ENCODE data around the gene ZNF764.
"Not testable (repeated sequence)": the region's sequence is repeated elsewhere in the genome, so short reads cannot be mapped to it uniquely, and the experiment has no call there.

Gene ZNF764

DNA sequence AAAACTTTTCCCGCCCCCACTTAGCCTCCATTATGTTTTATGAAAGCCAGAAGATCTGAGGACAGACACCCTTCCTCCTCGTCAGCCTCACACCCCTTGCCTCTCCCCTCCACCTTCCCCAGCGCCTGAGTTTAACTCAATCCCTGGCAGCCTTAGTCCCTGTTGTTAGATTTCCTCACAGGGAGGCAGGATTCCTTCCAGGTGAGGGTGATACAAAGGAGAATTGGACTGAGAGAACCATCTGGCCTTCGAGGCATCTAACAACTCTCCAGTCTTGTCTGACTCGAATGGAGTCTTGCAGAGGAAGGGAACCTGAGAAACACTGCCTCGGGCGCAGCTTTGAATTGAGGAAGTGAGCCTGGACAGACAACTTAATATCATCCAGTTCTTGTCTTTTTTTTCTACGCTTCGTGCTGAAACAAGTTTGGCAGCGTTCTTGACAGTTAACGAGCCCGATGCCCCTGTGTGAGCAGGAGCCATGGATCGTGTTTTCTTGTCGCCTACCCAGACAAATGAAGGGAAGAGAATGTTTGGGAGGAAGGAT is 30.5 kb downstream of the ZNF764 start:
- DNase-seq (ENCODE audit: low read depth): no peak

DNA sequence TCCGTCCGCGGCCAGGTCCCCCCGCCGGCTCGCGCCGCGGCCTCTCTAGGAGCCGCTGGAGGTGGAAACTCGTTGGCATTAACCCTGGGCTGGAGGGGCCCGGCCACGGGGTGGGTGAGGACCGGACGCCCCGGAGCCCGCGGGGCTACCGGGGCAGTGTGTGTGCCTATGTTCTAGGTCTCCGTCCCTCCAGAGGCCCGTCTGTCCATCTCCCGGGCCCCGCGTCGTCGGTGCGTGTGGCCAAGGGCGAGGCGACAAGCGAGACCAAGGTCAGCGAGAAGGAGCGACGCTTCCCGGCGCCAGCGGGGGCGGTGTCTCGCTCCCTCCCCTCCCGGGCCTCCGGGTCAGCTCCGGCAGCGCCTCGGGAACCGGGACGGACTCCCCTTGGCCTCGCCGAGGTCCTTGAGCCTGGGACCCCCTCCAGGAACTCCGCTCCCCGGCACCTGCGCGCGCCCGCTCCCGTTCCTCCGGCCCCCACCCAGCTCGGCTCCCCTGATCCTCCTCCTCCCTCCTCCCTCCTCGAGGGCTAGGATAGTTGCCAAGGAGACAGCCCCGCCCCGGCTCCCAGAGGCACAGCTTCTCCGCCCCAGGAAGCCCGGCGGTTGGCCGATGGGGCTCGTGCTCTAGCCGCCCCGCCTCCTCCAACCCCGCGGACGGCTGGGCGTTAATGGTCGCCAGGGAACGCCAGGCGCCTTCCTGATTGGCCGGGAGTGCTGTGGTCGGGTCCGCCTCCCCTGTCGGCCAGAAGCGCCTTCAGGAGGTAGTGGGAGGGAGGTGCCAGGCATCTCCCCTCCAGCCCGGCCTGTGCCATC is 31.1 kb downstream of the ZNF764 start:
- peak; percentile 94 for DNase-seq (ENCODE audit: low read depth)

DNA sequence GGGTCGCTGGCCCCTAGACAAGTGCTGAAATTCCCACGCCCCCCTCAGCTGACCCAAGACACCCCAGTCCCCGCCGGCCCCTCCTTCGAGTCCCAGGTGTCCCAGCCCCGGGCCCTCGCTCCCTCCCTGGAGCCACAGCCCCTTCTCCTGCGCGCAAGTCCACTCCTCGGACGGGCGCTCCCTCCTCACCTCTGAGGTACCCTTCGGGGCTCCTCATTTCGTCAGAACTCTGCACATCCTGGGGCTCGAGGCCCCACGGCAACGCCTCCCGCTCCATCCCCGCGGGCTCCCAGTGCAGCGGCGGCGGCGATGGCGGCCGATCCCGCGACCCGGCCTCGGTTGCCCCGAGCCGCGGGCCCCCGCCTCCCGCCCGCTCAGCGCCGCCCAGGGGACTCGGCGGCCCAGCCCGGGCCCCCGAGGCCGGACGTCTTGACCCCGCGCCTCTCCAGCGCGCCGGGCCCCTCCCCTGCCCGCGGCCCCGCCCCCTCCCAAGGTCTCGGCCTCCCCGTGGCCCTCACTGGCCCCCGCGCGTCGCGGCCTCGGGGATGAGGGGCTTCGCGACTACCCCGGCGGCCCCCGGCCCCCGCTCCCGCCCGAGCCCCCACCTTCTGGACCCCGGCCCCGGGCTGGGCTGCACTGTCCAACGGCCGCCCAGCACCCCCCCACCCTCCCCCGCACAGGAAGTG is 31.9 kb downstream of the ZNF764 start, which contains the start of gene ZNF768:
TSS of gene ZNF768 (minus strand) at position 430 of the 686 bp plus-strand sequence. CDS start at position 277, 153 bp downstream.
- peak; percentile 72 for DNase-seq (ENCODE audit: low read depth)

DNA sequence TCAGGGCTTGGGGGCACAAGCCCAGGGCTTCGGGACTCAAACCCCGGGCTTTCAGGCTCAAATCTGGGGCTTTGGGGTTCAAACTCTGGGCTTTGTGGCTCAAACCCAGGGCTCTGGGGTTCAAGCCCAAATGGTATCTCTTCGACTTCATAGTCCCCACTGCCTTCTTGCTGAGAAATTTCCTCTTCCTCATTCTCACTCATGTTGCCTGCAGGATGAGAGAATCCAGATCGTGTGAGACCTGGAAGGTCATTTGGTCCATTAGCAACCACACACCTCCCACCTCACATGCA is 32.4 kb downstream of the ZNF764 start:
- no peak for DNase-seq (ENCODE audit: low read depth)

DNA sequence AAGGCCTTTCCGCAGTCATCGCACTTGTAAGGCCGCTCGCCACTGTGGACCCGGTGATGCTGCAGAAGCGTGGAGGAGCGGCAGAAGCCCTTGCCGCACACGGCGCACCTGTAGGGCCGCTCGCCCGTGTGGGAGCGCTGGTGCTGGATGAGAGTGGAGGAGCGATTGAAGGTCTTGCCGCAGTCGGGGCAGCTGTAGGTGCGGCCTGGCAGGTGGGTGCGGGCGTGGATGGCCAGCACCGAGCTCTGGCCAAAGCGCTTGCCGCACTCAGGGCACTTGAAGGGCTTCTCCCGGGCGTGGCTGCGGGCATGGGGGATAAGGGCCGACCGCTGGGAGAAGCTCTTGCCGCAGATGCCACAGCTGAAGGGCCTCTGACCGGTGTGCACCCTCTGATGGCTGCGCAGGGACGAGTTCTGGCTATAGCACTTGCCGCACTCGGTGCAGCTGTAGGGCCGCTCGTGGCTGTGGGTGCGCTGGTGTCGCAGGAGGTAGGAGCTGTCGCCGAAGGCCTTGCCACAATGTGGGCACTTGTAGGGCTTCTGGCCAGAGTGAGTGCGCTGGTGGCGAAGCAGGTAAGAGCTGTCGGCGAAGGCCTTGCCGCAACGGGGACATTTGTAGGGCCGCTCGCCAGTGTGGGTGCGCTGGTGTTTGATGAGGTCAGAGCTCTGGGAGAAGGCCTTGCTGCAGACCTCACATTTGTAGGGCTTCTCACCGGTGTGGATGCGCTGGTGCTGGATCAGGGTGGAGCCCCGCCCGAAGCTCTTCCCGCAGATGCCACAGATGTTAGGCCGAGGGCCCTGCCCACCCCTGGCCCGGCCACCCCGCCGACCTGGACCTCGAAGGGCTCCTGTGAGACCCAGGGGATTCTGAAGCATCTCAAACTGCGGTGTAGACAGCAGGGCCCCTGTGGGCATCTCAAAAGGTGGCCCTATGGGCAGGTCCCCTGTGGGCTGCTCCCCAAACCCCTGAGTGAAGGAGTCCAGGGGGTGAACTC is 33.3 kb downstream of the ZNF764 start:
- no peak for DNase-seq (ENCODE audit: low read depth)

DNA sequence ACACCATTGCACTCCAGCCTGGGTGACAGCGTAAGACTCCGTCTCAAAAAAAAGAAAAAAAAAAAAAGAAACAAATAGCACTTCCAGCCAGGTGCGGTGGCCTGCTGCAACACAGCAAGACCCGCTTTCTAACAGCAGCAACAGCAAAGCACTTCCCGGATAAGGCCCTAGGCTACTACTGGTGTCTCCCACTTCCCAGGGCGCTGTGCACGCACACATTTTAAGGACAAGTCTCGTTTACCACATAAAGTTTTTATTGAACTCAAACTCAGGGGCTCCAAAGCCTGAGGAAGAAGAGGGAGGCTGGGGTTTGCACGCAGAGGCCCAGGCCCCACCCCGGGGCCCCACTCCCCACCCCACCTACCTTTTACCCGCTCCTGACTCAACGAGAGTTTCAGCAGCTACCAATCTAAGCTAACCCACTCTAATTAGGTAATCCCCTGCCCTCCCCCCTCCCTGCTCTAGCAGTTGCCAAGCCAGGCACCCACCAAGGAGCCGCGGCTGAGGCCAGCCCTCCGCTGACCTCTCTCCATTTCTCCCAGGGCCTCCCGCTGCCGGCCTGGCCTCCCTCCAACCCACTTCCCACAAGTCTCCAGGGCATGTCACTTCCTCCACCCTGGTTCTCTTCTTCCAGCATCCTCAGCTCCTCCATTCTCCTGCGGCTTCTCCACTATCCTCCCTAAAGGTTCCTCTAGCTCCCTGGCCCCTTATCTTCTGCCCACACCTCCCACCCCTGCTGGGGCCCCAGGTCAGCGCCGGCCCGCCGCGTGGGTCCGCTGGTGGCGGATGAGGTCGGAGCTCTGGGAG is 34.2 kb downstream of the ZNF764 start:
- DNase-seq (ENCODE audit: low read depth): no peak

DNA sequence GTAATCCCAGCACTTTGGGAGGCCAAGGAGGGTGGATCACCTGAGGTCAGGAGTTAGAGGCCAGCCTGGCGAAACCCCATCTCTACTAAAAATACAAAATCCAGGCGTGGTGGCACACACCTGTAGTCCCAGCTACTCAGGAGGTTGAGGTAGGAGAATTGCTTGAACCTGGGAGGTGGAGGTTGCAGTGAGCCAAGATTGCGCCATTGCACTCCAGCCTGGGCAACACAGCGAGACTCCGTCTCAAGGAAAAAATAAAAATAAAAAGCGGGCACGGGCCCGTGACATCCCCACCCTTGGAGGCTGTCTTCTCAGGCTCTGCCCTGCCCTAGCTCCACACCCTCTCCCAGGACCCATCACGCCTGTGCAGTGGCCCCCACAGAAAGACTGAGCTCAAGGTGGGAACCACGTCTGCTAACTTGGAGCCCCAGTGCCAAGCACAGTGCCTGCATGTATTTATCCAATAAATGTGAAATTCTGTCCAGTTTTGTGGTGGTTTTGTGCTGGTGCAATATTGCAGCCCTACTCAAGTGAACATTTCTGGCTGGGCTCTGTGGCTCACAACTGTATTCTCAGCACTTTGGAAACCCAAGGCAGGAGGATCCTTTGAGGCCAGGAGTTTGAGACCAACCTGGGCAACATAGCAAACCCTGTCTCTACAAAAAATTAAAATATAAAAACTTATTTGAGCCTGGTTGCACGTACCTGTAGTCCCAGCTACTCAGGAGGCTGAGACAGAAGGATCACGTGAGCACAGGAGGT is 35.3 kb downstream of the ZNF764 start:
- not testable (repeated sequence) for DNase-seq (ENCODE audit: low read depth)

DNA sequence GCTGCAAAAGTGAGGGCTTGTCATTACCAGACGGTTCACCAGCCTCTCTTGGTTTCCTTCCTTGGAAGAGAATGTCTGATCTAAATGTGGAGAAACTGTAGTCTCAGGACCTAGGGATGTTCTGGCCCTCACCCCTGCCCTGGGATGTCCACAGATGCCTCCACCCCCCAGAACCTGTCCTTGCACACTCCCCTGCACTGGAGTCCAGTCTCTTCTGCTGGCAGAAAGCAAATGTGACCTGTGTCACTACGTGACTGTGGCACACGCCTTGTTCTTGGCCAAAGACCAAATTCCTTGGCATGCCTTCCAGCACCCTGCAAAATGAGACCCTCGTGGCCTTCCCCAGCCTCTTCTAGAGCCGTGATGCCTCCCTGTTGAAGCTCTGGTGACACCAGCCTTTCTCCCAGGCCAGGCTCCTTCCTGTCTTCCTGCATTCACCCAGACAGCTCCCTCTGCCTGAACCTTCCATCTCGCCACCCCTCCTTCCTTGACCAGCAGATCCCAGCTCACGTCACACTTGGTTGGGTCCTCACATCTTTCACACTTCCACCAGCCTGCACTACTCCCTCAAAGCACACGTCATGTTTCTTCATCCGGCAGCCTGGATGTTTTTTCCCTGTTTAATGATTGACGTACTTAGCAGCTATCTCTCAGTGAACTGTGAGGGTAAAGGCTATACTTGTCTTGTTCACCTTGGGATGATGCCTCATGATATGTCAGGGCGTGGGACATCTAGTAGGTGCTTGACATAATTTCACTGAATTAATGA is 36.1 kb downstream of the ZNF764 start:
- no peak for DNase-seq (ENCODE audit: low read depth)

DNA sequence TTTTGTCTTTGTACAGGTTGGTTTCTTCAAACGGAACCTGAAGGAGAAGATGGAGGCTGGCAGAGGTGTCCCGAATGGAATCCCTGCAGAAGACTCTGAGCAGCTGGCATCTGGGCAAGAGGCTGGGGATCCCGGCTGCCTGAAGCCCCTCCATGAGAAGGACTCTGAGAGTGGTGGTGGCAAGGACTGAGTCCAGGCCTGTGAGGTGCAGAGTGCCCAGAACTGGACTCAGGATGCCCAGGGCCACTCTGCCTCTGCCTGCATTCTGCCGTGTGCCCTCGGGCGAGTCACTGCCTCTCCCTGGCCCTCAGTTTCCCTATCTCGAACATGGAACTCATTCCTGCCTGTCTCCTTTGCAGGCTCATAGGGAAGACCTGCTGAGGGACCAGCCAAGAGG is 36.7 kb downstream of the ZNF764 start:
- no peak for DNase-seq (ENCODE audit: low read depth)

DNA sequence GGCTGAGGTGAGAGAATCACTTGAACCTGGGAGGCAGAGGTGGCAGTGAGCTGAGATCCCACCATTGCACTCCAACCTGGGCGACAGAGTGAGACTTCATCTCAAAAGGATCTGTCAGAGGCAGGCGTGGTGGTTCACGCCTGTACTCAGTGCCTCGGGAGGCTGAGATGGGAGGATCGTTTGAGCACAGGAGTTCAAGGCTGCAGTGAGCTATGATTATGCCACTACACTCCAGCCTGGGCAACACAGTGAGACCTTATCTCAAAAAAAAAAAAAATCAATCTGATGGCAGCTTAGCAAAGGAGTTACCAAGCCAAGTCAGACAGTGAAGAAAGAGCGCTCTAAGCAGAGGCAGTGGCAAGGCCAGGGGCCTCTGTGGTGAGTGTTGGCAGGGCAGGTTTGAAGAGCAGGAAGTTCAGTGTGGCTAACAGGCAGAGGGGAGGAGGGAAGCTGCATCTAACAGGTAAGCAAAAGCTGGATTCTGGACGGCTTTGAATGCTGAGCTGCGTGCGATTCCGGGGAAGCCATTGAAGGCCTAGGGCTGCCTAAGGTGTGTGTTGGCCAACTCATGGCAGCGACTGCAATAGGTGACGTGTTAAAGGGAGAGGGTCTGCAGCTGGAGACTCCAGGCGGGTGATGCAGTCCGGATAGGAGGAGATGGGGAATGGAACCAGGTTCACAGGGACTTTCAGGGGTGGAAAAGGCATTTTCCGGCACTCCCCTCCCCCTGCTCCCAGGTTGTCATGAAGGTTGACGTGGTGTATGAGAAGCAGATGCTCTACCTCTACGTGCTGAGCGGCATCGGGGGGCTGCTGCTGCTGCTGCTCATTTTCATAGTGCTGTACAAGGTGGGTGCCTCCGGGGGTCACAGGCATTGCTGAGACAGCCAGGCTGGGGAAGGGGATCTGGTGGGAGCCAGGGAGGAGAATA is 38.8 kb downstream of the ZNF764 start:
- DNase-seq (ENCODE audit: low read depth): no peak

DNA sequence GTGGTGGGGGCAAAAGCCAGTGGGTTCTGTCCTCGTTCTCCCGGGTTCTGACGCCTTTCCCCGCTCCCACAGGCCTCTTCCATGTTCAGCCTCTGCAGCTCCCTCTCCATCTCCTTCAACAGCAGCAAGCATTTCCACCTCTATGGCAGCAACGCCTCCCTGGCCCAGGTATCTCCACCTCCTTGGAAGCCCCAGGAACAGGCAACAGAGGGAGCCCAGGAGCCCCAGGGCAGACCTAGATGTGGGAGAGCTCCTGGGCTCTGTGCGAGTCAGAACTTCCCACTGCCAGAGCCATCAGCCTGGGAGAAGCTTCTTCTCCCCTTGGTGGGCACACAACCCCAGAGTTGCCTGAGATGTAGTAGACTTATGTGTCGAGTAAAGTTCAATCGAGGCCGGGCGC is 39.6 kb downstream of the ZNF764 start:
- DNase-seq (ENCODE audit: low read depth): no peak

DNA sequence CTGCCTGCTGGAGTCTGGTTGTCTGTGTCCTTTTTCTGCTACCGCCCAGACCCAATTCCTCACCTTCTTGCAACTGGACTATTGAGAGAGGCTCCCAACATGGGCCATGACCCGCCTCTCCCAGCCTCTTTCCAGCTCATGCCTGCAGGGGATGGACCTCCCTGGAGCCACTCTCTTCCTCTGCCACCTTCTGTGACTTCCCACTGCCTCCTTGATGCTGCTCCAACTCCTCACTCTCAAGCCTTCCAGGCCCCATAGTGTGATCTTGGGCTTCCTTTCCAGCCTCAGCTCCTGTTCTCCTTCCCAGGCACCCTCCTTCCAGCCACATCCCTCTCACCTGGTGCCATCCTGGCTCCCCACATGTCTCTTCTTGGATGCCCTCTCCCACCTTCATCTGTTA is 42.9 kb downstream of the ZNF764 start:
- no peak for DNase-seq (ENCODE audit: low read depth)

DNA sequence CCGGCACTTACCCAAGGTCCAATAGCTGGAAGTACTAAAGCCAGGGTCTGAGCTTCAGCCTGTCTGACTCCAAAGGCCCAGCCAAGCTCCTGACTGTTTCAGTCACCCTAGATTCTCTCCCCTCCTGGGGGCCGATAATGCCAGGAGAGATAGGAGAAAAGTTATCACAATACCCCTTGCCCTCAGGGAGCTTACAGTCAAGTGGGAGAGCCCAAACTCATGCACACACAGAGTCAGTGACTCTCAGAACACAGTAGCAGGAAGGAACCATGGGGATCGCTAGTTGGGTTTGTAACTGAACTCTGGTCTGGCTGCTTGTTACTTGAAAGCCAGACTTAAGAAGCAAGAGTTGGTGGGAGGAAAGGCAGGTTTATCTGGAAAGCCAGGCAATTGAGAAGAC is 46.7 kb downstream of the ZNF764 start:
- no peak for DNase-seq (ENCODE audit: low read depth)

DNA sequence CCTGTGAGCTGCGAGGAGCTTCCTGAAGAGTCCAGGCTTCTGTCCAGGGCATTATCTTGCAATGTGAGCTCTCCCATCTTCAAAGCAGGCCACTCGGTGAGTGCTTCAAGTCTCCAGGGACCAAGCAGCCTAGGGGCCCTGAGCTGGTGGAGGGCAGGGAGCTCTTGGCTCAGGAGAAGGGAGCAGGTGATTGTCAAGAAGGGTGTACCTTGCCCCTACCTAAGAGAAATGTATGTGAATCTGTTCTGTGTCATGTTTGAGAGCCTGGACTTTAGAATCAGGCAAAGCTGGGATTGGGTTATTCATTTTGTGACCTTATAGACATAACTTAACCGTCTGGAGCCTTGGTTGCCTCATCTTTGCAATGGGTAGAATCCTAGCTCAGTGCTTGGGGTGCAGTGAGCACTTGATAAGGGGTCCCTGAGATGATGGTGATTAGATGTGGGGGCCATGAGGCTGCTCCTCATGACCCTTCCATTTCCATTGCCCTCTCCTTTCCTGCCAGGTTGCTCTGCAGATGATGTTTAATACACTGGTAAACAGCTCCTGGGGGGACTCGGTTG is 47.7 kb downstream of the ZNF764 start:
- no peak for DNase-seq (ENCODE audit: low read depth)

DNA sequence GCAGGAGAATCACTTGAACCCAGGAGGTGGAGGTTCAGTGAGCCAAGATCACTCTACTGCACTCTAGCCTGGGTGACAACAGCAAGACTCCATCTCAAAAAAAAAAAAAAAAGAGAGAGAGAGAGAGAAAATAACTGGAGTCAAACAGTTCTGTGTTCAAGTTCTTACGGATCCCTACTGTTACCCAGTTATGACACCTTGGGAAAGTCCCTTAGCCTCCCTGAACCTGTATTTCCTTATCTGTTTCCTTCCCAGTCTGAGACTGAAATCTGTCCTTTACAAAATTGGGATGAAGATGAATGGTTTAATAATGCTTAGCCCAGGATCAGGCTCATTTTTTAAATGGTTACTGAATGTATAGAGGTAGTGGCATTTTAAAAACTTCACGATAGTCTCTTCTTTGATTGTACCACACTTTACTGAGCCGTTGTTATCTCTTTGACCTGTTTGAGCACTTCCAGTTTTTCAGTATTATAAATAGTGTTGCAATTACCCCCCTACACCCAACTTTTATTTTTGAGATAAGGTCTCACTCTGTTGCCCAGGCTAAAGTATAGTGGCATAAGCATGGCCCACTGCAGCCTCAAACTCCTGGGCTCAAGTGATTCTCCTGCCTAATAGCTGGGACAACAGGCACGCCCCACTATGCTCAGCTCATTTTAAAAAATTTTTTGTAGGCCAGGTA is 49.0 kb downstream of the ZNF764 start:
- DNase-seq (ENCODE audit: low read depth): no peak

All from CMK (cell line).